Fibroblast of mammary gland (primary cell): ENCODE measurements around the gene FNDC4.

Experiments used
- DNase-seq: peaks from one replicate; pipeline ENCODE4 v3.0.0-alpha.2; 2010; ENCODE audit warnings: low read depth
- H3K4me3 ChIP-seq: 2 replicates; pipeline ENCODE4 v1.5.1; 2011; ENCODE audit warnings: low read depth, mild to moderate bottlenecking, low read length, moderate library complexity; ENCODE audit not compliant: control insufficient read depth
- CTCF ChIP-seq: conservative IDR thresholded peaks from 2 replicates; pipeline ENCODE4 v1.5.1; 2011; ENCODE audit warnings: low read depth, low read length, inconsistent platforms; ENCODE audit not compliant: control insufficient read depth, insufficient read depth

The FNDC4 gene

GRCh38 chr2:27494284-27494943, 586 bp downstream of the FNDC4 start:
- H3K4me3 ChIP-seq: peak overlapping the region; percentile 61
- peak; percentile 4 for TF ChIP-seq CTCF
- peak; percentile 84 for DNase-seq

- no peak for DNase-seq
- peak overlapping the region; percentile 61 for H3K4me3 ChIP-seq
- no peak for TF ChIP-seq CTCF
These were observed 1.1 kb downstream of the FNDC4 start for GRCh38 chr2:27493948-27494283.

- no peak for TF ChIP-seq CTCF
- no peak overlapping the region for H3K4me3 ChIP-seq
- no peak for DNase-seq
These were observed 2.4 kb downstream of the FNDC4 start for GRCh38 chr2:27492557-27492956.

GRCh38 chr2:27489498-27490397, 5.3 kb downstream of the FNDC4 start, which contains the start of gene IFT172:
IFT172 (minus strand) TSS chr2:27489743; CDS start chr2:27489653, 90 bp downstream.
- TF ChIP-seq CTCF: no peak
- DNase-seq: peak; percentile 98
- H3K4me3 ChIP-seq: peak within 1 kb of the TSS; percentile 96

GRCh38 chr2:27489118-27489497, 5.9 kb downstream of the FNDC4 start:
- peak; percentile 7 for TF ChIP-seq CTCF
- peak overlapping the region; percentile 96 for H3K4me3 ChIP-seq
- DNase-seq: peak; percentile 35

GRCh38 chr2:27485496-27485895, 9.5 kb downstream of the FNDC4 start:
- TF ChIP-seq CTCF: no peak
- no peak for DNase-seq

More at GRCh38 chr2:27485496-27485895, 9.5 kb downstream of the FNDC4 start:
- no peak overlapping the region for H3K4me3 ChIP-seq
